Eye (tissue), 1 donor: Measurements from ENCODE around the gene CCDC172.
"Not testable (repeated sequence)": the region's sequence is repeated elsewhere in the genome, so short reads cannot be mapped to it uniquely, and the experiment has no call there.

ENCODE experiments used
- DNase-seq: peaks from one replicate; pipeline ENCODE4 v3.0.0-alpha.2; 2015

CCDC172 gene

GRCh38 chr10:116352125-116352524, 27.9 kb downstream of the CCDC172 start:
- no peak for DNase-seq

- DNase-seq, result no peak
These were observed 29.6 kb downstream of the CCDC172 start for GRCh38 chr10:116353817-116354216.

GRCh38 chr10:116355341-116355740, 31.1 kb downstream of the CCDC172 start:
- no peak for DNase-seq

GRCh38 chr10:116356833-116357232, 32.6 kb downstream of the CCDC172 start:
- no peak for DNase-seq

GRCh38 chr10:116364868-116365267, 40.6 kb downstream of the CCDC172 start:
- DNase-seq, result peak; percentile 26

- DNase-seq, result no peak
These were observed 47.5 kb downstream of the CCDC172 start for GRCh38 chr10:116371737-116372136.

GRCh38 chr10:116382290-116382689, 58.0 kb downstream of the CCDC172 start:
- no peak for DNase-seq

GRCh38 chr10:116385311-116385710, 61.1 kb downstream of the CCDC172 start:
- peak; percentile 7 for DNase-seq

GRCh38 chr10:116385994-116386809, 62.0 kb downstream of the CCDC172 start:
- DNase-seq, result peak; percentile 87

GRCh38 chr10:116393246-116393831, 69.1 kb downstream of the CCDC172 start:
- not testable (repeated sequence) for DNase-seq

- DNase-seq, result no peak
These were observed 71.2 kb downstream of the CCDC172 start for GRCh38 chr10:116395223-116395985.

GRCh38 chr10:116398224-116398623, 74.0 kb downstream of the CCDC172 start:
- DNase-seq, result peak; percentile 22

- DNase-seq, result no peak
These were observed 78.6 kb downstream of the CCDC172 start for GRCh38 chr10:116402858-116403257.

GRCh38 chr10:116403740-116404250, 79.5 kb downstream of the CCDC172 start:
- DNase-seq, result no peak

- DNase-seq, result no peak
These were observed 84.5 kb downstream of the CCDC172 start for GRCh38 chr10:116408719-116409118.

- DNase-seq, result no peak
These were observed 86.1 kb downstream of the CCDC172 start for GRCh38 chr10:116410351-116410750.

- DNase-seq, result no peak
These were observed 93.6 kb downstream of the CCDC172 start for GRCh38 chr10:116417821-116418220.

- no peak for DNase-seq
These were observed 94.1 kb downstream of the CCDC172 start for GRCh38 chr10:116418389-116418788.

- DNase-seq, result no peak
These were observed 97.6 kb downstream of the CCDC172 start for GRCh38 chr10:116421815-116422214.

- DNase-seq, result no peak
These were observed 103.4 kb downstream of the CCDC172 start, which contains the start of gene PNLIPRP3 for GRCh38 chr10:116427671-116428070. TSS of gene PNLIPRP3 (plus strand) at chr10:116427847. CDS start at chr10:116428013, 166 bp downstream.

GRCh38 chr10:116429288-116429977, 105.2 kb downstream of the CCDC172 start:
- no peak for DNase-seq
